HEK293 (cell line): ENCODE results near the gene TPI1.
A peak's percentile ranks its signal among the peaks of the same experiment; 100 is the strongest.

ENCODE experiments used
- MEIS1 ChIP-seq: sonication (generic); formaldehyde crosslinking; IDR thresholded peaks from 2 replicates; pipeline ENCODE4 v1.8.1; 2022; ENCODE audit warnings: missing genetic modification reagents, mild to moderate bottlenecking, borderline replicate concordance
- RBAK ChIP-seq: fragments of 450-650 bp; formaldehyde crosslinking; IDR thresholded peaks from 2 replicates; pipeline ENCODE4 v1.5.1; 2016; ENCODE audit warnings: missing biosample characterization, missing genetic modification characterization
- SALL2 ChIP-seq: fragments of 450-650 bp; formaldehyde crosslinking; IDR thresholded peaks from 2 replicates; pipeline ENCODE4 v1.5.0; 2017; ENCODE audit warnings: missing biosample characterization, mild to moderate bottlenecking, missing genetic modification characterization, borderline replicate concordance
- ZBTB21 ChIP-seq: fragments of 450-650 bp; formaldehyde crosslinking; IDR thresholded peaks from 2 replicates; pipeline ENCODE4 v1.5.1; 2017; ENCODE audit warnings: missing biosample characterization, missing genetic modification characterization
- ZFP37 ChIP-seq: fragments of 450-650 bp; formaldehyde crosslinking; IDR thresholded peaks from 2 replicates; pipeline ENCODE4 v1.5.1; 2016; ENCODE audit warnings: missing biosample characterization, missing genetic modification characterization
- ZFP41 ChIP-seq: fragments of 450-650 bp; formaldehyde crosslinking; IDR thresholded peaks from 2 replicates; pipeline ENCODE4 v1.5.1; 2016; ENCODE audit warnings: missing biosample characterization, missing genetic modification characterization, borderline replicate concordance
- ZFP69B ChIP-seq: fragments of 450-650 bp; formaldehyde crosslinking; IDR thresholded peaks from 2 replicates; pipeline ENCODE4 v1.5.1; 2016; ENCODE audit warnings: missing biosample characterization, missing genetic modification characterization
- ZNF16 ChIP-seq: fragments of 450-650 bp; formaldehyde crosslinking; IDR thresholded peaks from 2 replicates; pipeline ENCODE4 v1.5.1; 2016; ENCODE audit warnings: low read depth, missing biosample characterization, missing genetic modification characterization
- ZNF221 ChIP-seq: fragments of 450-650 bp; formaldehyde crosslinking; IDR thresholded peaks from 2 replicates; pipeline ENCODE4 v1.5.1; 2017; ENCODE audit warnings: missing biosample characterization, missing genetic modification characterization, borderline replicate concordance
- ZNF23 ChIP-seq: fragments of 450-650 bp; formaldehyde crosslinking; IDR thresholded peaks from 2 replicates; pipeline ENCODE4 v1.5.1; 2016; ENCODE audit warnings: missing biosample characterization, missing genetic modification characterization, borderline replicate concordance
- ZNF311 ChIP-seq: fragments of 450-650 bp; formaldehyde crosslinking; IDR thresholded peaks from 2 replicates; pipeline ENCODE4 v1.5.1; 2017; ENCODE audit warnings: missing biosample characterization, missing genetic modification characterization, borderline replicate concordance
- ZNF324 ChIP-seq: fragments of 450-650 bp; formaldehyde crosslinking; IDR thresholded peaks from 2 replicates; pipeline ENCODE4 v1.5.1; 2016; ENCODE audit warnings: missing biosample characterization, missing genetic modification characterization
- ZNF341 ChIP-seq: fragments of 450-650 bp; formaldehyde crosslinking; IDR thresholded peaks from 2 replicates; pipeline ENCODE4; 2016; ENCODE audit warnings: low read depth, missing biosample characterization, missing genetic modification characterization
- ZNF391 ChIP-seq: fragments of 450-650 bp; formaldehyde crosslinking; IDR thresholded peaks from 2 replicates; pipeline ENCODE4 v1.5.1; 2016; ENCODE audit warnings: low read depth, missing biosample characterization, missing genetic modification characterization, borderline replicate concordance
- ZNF501 ChIP-seq: fragments of 450-650 bp; formaldehyde crosslinking; IDR thresholded peaks from 2 replicates; pipeline ENCODE4 v1.5.1; 2016; ENCODE audit warnings: missing biosample characterization, missing genetic modification characterization
- ZNF621 ChIP-seq: fragments of 450-650 bp; formaldehyde crosslinking; IDR thresholded peaks from 2 replicates; pipeline ENCODE4 v1.5.1; 2017; ENCODE audit warnings: missing biosample characterization, missing genetic modification characterization
- ZNF629 ChIP-seq: fragments of 450-650 bp; formaldehyde crosslinking; IDR thresholded peaks from 2 replicates; pipeline ENCODE4 v1.5.1; 2017; ENCODE audit warnings: missing biosample characterization, missing genetic modification characterization
- ZNF654 ChIP-seq: fragments of 450-650 bp; formaldehyde crosslinking; IDR thresholded peaks from 2 replicates; pipeline ENCODE4 v1.5.1; 2016; ENCODE audit warnings: low read depth, missing biosample characterization, missing genetic modification characterization
- ZNF701 ChIP-seq: fragments of 450-650 bp; formaldehyde crosslinking; IDR thresholded peaks from 2 replicates; pipeline ENCODE4 v1.5.1; 2016; ENCODE audit warnings: missing biosample characterization, missing genetic modification characterization
- ZNF777 ChIP-seq: fragments of 450-650 bp; formaldehyde crosslinking; IDR thresholded peaks from 2 replicates; pipeline ENCODE4 v1.5.1; 2017; ENCODE audit warnings: missing biosample characterization, missing genetic modification characterization, borderline replicate concordance
- ZNF785 ChIP-seq: fragments of 450-650 bp; formaldehyde crosslinking; IDR thresholded peaks from 2 replicates; pipeline ENCODE4 v1.5.1; 2016; ENCODE audit warnings: missing biosample characterization, missing genetic modification characterization
- ZNF843 ChIP-seq: fragments of 450-650 bp; formaldehyde crosslinking; IDR thresholded peaks from 2 replicates; pipeline ENCODE4 v1.5.1; 2016; ENCODE audit warnings: missing biosample characterization, missing genetic modification characterization
- TF ChIP-seq, protein P1 (sequence below): fragments of 450-650 bp; formaldehyde crosslinking; IDR thresholded peaks from 2 replicates; pipeline ENCODE4 v1.5.0; 2017; ENCODE audit warnings: missing biosample characterization, missing genetic modification characterization, borderline replicate concordance
- TF ChIP-seq, protein P2 (sequence below): fragments of 450-650 bp; formaldehyde crosslinking; IDR thresholded peaks from 2 replicates; pipeline ENCODE4 v1.5.1; 2016; ENCODE audit warnings: missing biosample characterization, missing genetic modification characterization
- TF ChIP-seq, protein P3 (sequence below): sonication (generic); formaldehyde crosslinking; IDR thresholded peaks from 2 replicates; pipeline ENCODE4 v1.8.1; 2022; ENCODE audit warnings: mild to moderate bottlenecking, moderate library complexity, missing genetic modification reagents
- TF ChIP-seq, protein P4 (sequence below): fragments of 450-650 bp; IDR thresholded peaks from 2 replicates; pipeline ENCODE4 v1.5.1; 2018; ENCODE audit warnings: missing biosample characterization, mild to moderate bottlenecking, missing genetic modification characterization
- TF ChIP-seq, protein P5 (sequence below): fragments of 450-650 bp; formaldehyde crosslinking; optimal IDR thresholded peaks from 2 replicates; pipeline ENCODE3; 2016; ENCODE audit warnings: missing biosample characterization, mild to moderate bottlenecking, missing genetic modification characterization
- TF ChIP-seq, protein P6 (sequence below): fragments of 450-650 bp; formaldehyde crosslinking; IDR thresholded peaks from 2 replicates; pipeline ENCODE4 v1.5.1; 2017; ENCODE audit warnings: missing biosample characterization, mild to moderate bottlenecking, missing genetic modification characterization, moderate library complexity

Gene TPI1

DNA sequence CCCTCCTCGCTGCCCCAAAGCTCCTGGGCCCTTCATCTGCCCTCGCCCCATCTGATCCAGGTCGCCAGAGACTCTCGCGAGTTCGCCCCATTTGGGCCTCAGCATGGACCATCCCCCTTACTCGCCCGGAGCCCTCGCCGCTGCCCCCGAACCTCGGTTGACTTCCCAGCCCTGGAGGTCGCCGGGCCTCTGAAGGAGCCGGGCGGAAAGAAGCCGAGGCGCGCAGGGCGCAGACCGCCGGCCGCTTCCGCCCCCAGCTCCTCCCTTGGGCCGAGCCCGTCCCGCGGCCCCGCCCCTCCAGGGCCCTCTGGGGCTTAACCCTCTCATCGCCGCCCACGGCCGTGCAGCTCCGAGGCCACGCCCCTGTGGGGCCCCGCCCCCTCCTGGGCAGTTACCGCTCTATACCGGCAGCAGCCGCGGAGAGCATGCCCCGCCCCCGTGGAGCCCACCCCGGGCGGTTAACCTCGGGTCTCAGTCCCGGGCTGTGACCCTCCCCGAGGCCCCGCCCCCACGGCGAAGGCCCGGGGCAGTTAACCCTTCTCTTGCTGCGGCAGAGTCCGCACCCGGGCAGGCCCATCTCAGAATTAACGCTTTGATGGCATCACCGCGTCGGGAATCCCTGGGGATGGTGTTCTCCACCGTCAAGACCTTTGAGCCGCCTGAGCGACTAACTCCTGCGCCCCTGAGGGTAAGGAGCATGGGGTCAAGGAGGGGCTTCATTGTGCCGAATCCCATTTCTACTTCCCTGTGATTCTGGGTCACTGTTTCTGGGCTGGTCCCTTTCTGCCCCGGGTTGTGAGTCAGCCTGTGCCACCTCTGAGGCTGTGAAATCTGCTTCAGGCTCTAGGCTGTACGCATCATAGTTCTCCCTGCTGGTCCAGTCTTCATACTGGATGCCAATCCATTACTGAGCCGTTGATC, 6.0 kb downstream of the TPI1 start, which contains the start of gene SPSB2 (continued):
- TF ChIP-seq SALL2 (tag by site-specific recombination) (no peak), ZBTB21 (tag by site-specific recombination) (no peak), MEIS1 (CRISPR knock-in tag) (no peak), ZNF621 (tag by site-specific recombination) (no peak), ZNF701 (tag by site-specific recombination) (no peak), ZNF324 (tag by site-specific recombination) (no peak; the same call in 1 of the 2 replicates), ZFP37 (no peak), ZNF391 (tag by site-specific recombination) (no peak), ZNF311 (tag by site-specific recombination) (no peak), ZNF16 (tag by site-specific recombination) (no peak), ZFP69B (tag by site-specific recombination) (peak; percentile 51; the same call in 1 of the 2 replicates), ZNF629 (tag by site-specific recombination) (peak; percentile 72), ZNF501 (tag by site-specific recombination) (peak; percentile 80), ZFP41 (tag by site-specific recombination) (no peak), ZNF341 (tag by site-specific recombination) (no peak), ZNF23 (tag by site-specific recombination) (no peak), RBAK (no peak), ZNF843 (tag by site-specific recombination) (no peak), ZNF654 (tag by site-specific recombination) (no peak), ZNF785 (tag by site-specific recombination) (no peak), ZNF221 (tag by site-specific recombination) (no peak), ZNF777 (tag by site-specific recombination) (no peak)
- TF ChIP-seq, protein P1, sequence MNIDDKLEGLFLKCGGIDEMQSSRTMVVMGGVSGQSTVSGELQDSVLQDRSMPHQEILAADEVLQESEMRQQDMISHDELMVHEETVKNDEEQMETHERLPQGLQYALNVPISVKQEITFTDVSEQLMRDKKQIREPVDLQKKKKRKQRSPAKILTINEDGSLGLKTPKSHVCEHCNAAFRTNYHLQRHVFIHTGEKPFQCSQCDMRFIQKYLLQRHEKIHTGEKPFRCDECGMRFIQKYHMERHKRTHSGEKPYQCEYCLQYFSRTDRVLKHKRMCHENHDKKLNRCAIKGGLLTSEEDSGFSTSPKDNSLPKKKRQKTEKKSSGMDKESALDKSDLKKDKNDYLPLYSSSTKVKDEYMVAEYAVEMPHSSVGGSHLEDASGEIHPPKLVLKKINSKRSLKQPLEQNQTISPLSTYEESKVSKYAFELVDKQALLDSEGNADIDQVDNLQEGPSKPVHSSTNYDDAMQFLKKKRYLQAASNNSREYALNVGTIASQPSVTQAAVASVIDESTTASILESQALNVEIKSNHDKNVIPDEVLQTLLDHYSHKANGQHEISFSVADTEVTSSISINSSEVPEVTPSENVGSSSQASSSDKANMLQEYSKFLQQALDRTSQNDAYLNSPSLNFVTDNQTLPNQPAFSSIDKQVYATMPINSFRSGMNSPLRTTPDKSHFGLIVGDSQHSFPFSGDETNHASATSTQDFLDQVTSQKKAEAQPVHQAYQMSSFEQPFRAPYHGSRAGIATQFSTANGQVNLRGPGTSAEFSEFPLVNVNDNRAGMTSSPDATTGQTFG (tag by site-specific recombination) = no peak
- TF ChIP-seq, protein P2, sequence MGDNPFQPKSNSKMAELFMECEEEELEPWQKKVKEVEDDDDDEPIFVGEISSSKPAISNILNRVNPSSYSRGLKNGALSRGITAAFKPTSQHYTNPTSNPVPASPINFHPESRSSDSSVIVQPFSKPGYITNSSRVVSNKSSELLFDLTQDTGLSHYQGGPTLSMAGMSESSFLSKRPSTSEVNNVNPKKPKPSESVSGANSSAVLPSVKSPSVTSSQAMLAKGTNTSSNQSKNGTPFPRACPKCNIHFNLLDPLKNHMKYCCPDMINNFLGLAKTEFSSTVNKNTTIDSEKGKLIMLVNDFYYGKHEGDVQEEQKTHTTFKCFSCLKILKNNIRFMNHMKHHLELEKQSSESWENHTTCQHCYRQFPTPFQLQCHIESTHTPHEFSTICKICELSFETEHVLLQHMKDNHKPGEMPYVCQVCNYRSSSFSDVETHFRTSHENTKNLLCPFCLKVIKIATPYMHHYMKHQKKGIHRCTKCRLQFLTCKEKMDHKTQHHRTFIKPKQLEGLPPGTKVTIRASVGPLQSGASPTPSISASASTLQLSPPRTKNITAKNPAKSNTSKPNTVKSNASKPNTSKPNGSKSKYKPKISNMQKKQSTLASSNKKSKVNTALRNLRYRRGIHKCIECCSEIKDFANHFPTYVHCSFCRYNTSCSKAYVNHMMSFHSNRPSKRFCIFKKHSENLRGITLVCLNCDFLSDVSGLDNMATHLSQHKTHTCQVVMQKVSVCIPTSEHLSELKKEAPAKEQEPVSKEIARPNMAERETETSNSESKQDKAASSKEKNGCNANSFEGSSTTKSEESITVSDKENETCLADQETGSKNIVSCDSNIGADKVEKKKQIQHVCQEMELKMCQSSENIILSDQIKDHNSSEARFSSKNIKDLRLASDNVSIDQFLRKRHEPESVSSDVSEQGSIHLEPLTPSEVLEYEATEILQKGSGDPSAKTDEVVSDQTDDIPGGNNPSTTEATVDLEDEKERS (tag by site-specific recombination) = no peak
- TF ChIP-seq, protein P3, sequence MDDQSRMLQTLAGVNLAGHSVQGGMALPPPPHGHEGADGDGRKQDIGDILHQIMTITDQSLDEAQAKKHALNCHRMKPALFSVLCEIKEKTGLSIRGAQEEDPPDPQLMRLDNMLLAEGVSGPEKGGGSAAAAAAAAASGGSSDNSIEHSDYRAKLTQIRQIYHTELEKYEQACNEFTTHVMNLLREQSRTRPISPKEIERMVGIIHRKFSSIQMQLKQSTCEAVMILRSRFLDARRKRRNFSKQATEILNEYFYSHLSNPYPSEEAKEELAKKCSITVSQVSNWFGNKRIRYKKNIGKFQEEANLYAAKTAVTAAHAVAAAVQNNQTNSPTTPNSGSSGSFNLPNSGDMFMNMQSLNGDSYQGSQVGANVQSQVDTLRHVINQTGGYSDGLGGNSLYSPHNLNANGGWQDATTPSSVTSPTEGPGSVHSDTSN (CRISPR knock-in tag) = no peak
- TF ChIP-seq, protein P4, sequence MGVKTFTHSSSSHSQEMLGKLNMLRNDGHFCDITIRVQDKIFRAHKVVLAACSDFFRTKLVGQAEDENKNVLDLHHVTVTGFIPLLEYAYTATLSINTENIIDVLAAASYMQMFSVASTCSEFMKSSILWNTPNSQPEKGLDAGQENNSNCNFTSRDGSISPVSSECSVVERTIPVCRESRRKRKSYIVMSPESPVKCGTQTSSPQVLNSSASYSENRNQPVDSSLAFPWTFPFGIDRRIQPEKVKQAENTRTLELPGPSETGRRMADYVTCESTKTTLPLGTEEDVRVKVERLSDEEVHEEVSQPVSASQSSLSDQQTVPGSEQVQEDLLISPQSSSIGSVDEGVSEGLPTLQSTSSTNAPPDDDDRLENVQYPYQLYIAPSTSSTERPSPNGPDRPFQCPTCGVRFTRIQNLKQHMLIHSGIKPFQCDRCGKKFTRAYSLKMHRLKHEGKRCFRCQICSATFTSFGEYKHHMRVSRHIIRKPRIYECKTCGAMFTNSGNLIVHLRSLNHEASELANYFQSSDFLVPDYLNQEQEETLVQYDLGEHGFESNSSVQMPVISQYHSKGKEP = peak; percentile 59
- TF ChIP-seq, protein P5, sequence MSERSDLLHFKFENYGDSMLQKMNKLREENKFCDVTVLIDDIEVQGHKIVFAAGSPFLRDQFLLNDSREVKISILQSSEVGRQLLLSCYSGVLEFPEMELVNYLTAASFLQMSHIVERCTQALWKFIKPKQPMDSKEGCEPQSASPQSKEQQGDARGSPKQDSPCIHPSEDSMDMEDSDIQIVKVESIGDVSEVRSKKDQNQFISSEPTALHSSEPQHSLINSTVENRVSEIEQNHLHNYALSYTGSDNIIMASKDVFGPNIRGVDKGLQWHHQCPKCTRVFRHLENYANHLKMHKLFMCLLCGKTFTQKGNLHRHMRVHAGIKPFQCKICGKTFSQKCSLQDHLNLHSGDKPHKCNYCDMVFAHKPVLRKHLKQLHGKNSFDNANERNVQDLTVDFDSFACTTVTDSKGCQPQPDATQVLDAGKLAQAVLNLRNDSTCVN (tag by site-specific recombination) = peak; percentile 71
- TF ChIP-seq, protein P6, sequence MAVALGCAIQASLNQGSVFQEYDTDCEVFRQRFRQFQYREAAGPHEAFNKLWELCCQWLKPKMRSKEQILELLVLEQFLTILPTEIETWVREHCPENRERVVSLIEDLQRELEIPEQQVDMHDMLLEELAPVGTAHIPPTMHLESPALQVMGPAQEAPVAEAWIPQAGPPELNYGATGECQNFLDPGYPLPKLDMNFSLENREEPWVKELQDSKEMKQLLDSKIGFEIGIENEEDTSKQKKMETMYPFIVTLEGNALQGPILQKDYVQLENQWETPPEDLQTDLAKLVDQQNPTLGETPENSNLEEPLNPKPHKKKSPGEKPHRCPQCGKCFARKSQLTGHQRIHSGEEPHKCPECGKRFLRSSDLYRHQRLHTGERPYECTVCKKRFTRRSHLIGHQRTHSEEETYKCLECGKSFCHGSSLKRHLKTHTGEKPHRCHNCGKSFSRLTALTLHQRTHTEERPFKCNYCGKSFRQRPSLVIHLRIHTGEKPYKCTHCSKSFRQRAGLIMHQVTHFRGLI (tag by site-specific recombination) = no peak
